PC-3 (cell line): ENCODE results near the gene OPRL1. TPM values are rescaled to one million over a fixed set of nuclear protein-coding genes. Genes with fewer than 3 reads are reported as not detected.
"Not testable (repeated sequence)": the region's sequence is repeated elsewhere in the genome, so short reads cannot be mapped to it uniquely, and the experiment has no call there.

Source experiments
- ATAC-seq: fragments of 200-7000 bp; cut with Tn5 transposase; 2 replicates; pipeline ENCODE4 v1.9.1; 2020; ENCODE audit warnings: mild to moderate bottlenecking, moderate library complexity
- BruUV-seq: library from RNA; stranded (reverse); fragments of 400-500 nt; replicated peaks from 2 replicates; lab custom pipeline; 2021; lab: Mats Ljungman, UMichigan
- CTCF ChIA-PET: fragments of 300-600 bp; sonication (Branson Sonifier 250); formaldehyde crosslinking; loops from one replicate; lab custom pipeline; 2022; ENCODE audit warnings: antibody characterized with exemption; lab: Charles Lee
- POLR2A ChIA-PET: fragments of 300-600 bp; sonication (Branson Sonifier 250); formaldehyde crosslinking; loops from one replicate; lab custom pipeline; 2022; ENCODE audit warnings: antibody characterized with exemption; ENCODE audit not compliant: unreplicated experiment; lab: Charles Lee
- DNase-seq: peaks from one replicate; pipeline ENCODE4 v3.0.0-alpha.2; 2015
- H2AFZ ChIP-seq: fragments of 300-600 bp; sonication (generic); 2 replicates; pipeline ENCODE4 v1.6.0; 2016; ENCODE audit warnings: antibody characterized with exemption, low read length
- H3F3A ChIP-seq: fragments of 300-600 bp; sonication (generic); one replicate; pipeline ENCODE4 v1.6.0; 2017; ENCODE audit warnings: antibody characterized with exemption, low read length, control low read depth, mild to moderate bottlenecking; ENCODE audit not compliant: unreplicated experiment
- H3K27ac ChIP-seq: fragments of 300-600 bp; sonication (generic); 2 replicates; pipeline ENCODE4 v1.5.1; 2016; ENCODE audit warnings: mild to moderate bottlenecking, low read length
- H3K27me3 ChIP-seq: fragments of 300-600 bp; sonication (generic); 2 replicates; pipeline ENCODE4 v1.6.1; 2016; ENCODE audit warnings: low read length, mixed read lengths
- H3K36me3 ChIP-seq: fragments of 300-600 bp; sonication (generic); 2 replicates; pipeline ENCODE4 v1.6.1; 2016; ENCODE audit warnings: low read depth, mixed run types, low read length, mixed read lengths
- H3K4me1 ChIP-seq: fragments of 300-600 bp; sonication (generic); 2 replicates; pipeline ENCODE4 v1.5.1; 2016; ENCODE audit warnings: low read length; ENCODE audit not compliant: insufficient read depth
- H3K4me2 ChIP-seq: fragments of 300-600 bp; sonication (generic); 2 replicates; pipeline ENCODE4 v1.6.0; 2016; ENCODE audit warnings: low read length
- H3K4me3 ChIP-seq: fragments of 300-600 bp; sonication (generic); 2 replicates; pipeline ENCODE4 v1.5.1; 2016; ENCODE audit warnings: mild to moderate bottlenecking, low read length, mixed read lengths
- H3K79me2 ChIP-seq: fragments of 300-600 bp; sonication (generic); 2 replicates; pipeline ENCODE4 v1.6.1; 2017; ENCODE audit warnings: low read length, mixed read lengths
- H3K9ac ChIP-seq: fragments of 300-600 bp; sonication (generic); 2 replicates; pipeline ENCODE4 v1.6.0; 2016; ENCODE audit warnings: mild to moderate bottlenecking, low read length
- H3K9me2 ChIP-seq: fragments of 300-600 bp; sonication (generic); replicated peaks from 2 replicates; pipeline ENCODE4 v1.6.1; 2016; ENCODE audit warnings: mixed run types, low read length, mixed read lengths
- H3K9me3 ChIP-seq: fragments of 300-600 bp; sonication (generic); 2 replicates; pipeline ENCODE4 v1.6.1; 2016; ENCODE audit warnings: low read length, mixed read lengths
- H4K20me1 ChIP-seq: fragments of 300-600 bp; sonication (generic); 2 replicates; pipeline ENCODE4 v1.6.1; 2016; ENCODE audit warnings: low read length, mixed read lengths
- CTCF ChIP-seq: fragments of 300-600 bp; sonication (generic); conservative IDR thresholded peaks from 2 replicates; pipeline ENCODE4 v1.5.1; 2017; ENCODE audit warnings: antibody characterized with exemption, low read depth, mild to moderate bottlenecking, low read length
- EZH2 ChIP-seq: fragments of 300-600 bp; sonication (generic); IDR thresholded peaks from one replicate; pipeline ENCODE4 v1.6.1; 2017; ENCODE audit warnings: antibody characterized with exemption, mild to moderate bottlenecking, low read length; ENCODE audit not compliant: unreplicated experiment
- EZH2phosphoT487 ChIP-seq: fragments of 300-600 bp; sonication (generic); IDR thresholded peaks from 2 replicates; pipeline ENCODE4 v1.6.1; 2018; ENCODE audit warnings: mild to moderate bottlenecking, antibody characterized with exemption, low read length, borderline replicate concordance
- intact Hi-C: fragments of 100-400 bp; cut with micrococcal nuclease; formaldehyde crosslinking; loops from 2 replicates; pipeline ENCODE4 v1.9.0; 2023
- total RNA-seq: library from RNA; depleted of rRNA; stranded (reverse); fragments of >200 nt; gene quantifications from 2 replicates; pipeline ENCODE4 v1.2.3, GENCODE V29; 2014

The OPRL1 gene
- total RNA-seq, 1 experiment from 2014 or later, result 5.6 TPM

GRCh38 chr20:64116541-64117431, 36.9 kb downstream of the OPRL1 start:
- no peaks in the 10 kb centered on the region for H3K9me2 ChIP-seq
- H3K9me3 ChIP-seq, result no peaks in the 10 kb centered on the region
- DNase-seq, result no peak
- ATAC-seq, result no peak
- no TSS peak for BruUV-seq
- H2AFZ ChIP-seq, result no peak overlapping the region
- no peaks in the 10 kb centered on the region for H4K20me1 ChIP-seq
- POLR2A ChIA-PET, result interaction anchor here (0.6 kb wide), 1 partner anchor 143 kb away, joined by 10 read pairs; no protein-coding TSS in a partner anchor
- H3K4me2 ChIP-seq, result no peak overlapping the region
- TF ChIP-seq EZH2phosphoT487, result no peak
- TF ChIP-seq CTCF, result no peak
- no peak for TF ChIP-seq EZH2
- H3F3A ChIP-seq, result no peaks in the 10 kb centered on the region
- H3K27me3 ChIP-seq, result no peaks in the 10 kb centered on the region
- intact Hi-C loops, result no loop called here
- no peak overlapping the region for H3K9ac ChIP-seq
- no peak overlapping the region for H3K4me3 ChIP-seq
- CTCF ChIA-PET, result no interaction called here
- no peaks in the 10 kb centered on the region; the same call in 1 of the 2 replicates for H3K4me1 ChIP-seq
- H3K36me3 ChIP-seq, result no peaks in the 10 kb centered on the region
- H3K27ac ChIP-seq, result no peak overlapping the region
- no peaks in the 10 kb centered on the region for H3K79me2 ChIP-seq

DNA sequence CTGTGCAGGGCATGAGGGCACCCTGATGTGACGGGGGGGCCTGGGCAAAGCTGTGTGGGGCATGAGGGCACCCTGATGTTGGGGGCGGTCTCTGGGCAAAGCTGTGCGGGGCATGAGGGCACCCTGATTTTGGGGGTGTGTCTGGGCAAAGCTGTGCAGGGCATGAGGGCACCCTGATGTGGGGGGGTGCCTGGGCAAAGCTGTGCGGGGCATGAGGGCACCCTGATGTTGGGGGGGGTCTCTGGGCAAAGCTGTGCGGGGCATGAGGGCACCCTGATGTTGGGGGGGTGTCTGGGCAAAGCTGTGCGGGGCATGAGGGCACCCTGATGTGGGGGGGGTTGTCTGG, 37.5 kb downstream of the OPRL1 start:
- H3K9ac ChIP-seq, H3K4me3 ChIP-seq, H3K9me3 ChIP-seq, ATAC-seq, H3K36me3 ChIP-seq, H2AFZ ChIP-seq, H4K20me1 ChIP-seq, H3K27me3 ChIP-seq, H3K9me2 ChIP-seq, DNase-seq, BruUV-seq, H3F3A ChIP-seq, H3K79me2 ChIP-seq, CTCF ChIA-PET, H3K4me2 ChIP-seq, H3K27ac ChIP-seq, H3K4me1 ChIP-seq, intact Hi-C loops: not testable (repeated sequence)
- POLR2A ChIA-PET, result interaction anchor here (0.6 kb wide), 1 partner anchor 144 kb away, joined by 10 read pairs; no protein-coding TSS in a partner anchor

DNA sequence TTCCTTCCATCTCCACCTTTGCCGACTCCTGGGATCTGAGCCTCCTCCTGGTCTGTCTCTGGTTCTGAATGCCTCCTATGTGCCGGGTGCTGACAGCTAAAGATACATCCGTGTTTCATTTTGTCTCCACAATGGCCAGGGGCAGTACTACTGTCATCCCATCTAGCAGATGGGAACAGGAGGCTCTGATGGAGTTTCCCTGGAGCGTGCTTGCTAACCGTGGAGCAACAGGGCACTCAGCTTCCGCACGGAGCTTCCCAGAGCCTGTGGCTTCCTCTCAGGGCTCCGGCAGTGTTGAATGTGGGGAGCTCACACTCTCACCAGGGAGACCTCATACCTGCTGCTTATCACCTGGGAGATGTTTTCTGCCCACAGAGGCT, 39.4 kb downstream of the OPRL1 start:
- no peak for DNase-seq
- H3K9ac ChIP-seq, result no peak overlapping the region
- no peaks in the 10 kb centered on the region for H3F3A ChIP-seq
- H4K20me1 ChIP-seq, result no peaks in the 10 kb centered on the region
- CTCF ChIA-PET, result interaction anchor here (2.6 kb wide), 1 partner anchor 36 kb away, joined by 15 read pairs; the partner anchor contains the start of gene LKAAEAR1
- POLR2A ChIA-PET, result no interaction called here
- no peak for TF ChIP-seq CTCF
- TF ChIP-seq EZH2phosphoT487, result no peak
- TF ChIP-seq EZH2, result no peak
- intact Hi-C loops, result no loop called here
- no peak for ATAC-seq
- no peak overlapping the region for H3K4me2 ChIP-seq
- no peaks in the 10 kb centered on the region; the same call in 1 of the 2 replicates for H3K4me1 ChIP-seq
- H2AFZ ChIP-seq, result no peak overlapping the region
- no TSS peak for BruUV-seq
- no peaks in the 10 kb centered on the region for H3K9me2 ChIP-seq
- no peaks in the 10 kb centered on the region for H3K9me3 ChIP-seq
- H3K79me2 ChIP-seq, result no peaks in the 10 kb centered on the region
- no peak overlapping the region for H3K27ac ChIP-seq
- H3K4me3 ChIP-seq, result no peak overlapping the region
- no peaks in the 10 kb centered on the region for H3K36me3 ChIP-seq
- peaks cover 16% of the 10 kb centered on the region for H3K27me3 ChIP-seq
